ENCODE data around the gene RPS6KL1.

- TF ChIP-seq EZH2 (IDR thresholded peaks at IDR 0.05; ENCODE audit: insufficient read depth, poor library complexity, severe bottlenecking) (no peak), EZH2phosphoT487 (IDR thresholded peaks at IDR 0.05; ENCODE audit: insufficient read depth, low read depth) (no peak)
Measured at GRCh38 chr14:74863274-74863673, 59.8 kb downstream of the RPS6KL1 start.
